ENCODE data around the gene GUCY2D.

DNA sequence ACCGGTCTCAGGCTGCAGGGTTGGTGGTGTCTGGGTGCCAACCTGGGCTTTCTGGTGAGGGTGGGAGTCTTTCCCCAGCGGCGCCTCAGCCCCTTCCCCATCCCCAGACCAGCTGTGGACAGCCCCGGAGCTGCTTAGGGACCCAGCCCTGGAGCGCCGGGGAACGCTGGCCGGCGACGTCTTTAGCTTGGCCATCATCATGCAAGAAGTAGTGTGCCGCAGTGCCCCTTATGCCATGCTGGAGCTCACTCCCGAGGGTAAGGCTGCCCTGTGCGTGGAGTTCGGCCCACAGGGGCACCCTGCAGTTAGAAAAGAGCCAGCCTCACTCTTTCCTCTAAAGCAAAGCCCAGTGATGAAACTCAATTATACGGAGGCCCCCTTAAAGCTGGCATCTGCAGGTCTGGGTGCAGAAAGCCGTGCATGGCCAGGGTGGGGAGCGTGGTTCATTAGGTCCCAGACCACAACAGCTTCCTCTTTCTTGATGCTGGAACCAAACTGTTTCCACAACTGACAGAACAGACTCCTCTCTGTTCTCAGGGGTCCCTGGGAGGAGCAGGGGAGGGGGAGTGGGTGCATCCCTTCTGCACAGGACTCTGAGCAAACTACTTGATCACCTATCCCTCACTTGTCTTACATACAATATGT is 10.7 kb downstream of the GUCY2D start:
- no peak for TF ChIP-seq POLR2AphosphoS5 (IDR thresholded peaks at IDR 0.05; ENCODE audit: borderline replicate concordance, low read depth, low read length)
- no peak for TF ChIP-seq EZH2 (IDR thresholded peaks at IDR 0.05)

Measured in SK-N-MC (cell line).